HepG2 (cell line): ENCODE data around the gene PDIA4. TPM values are rescaled to one million over a fixed set of nuclear protein-coding genes. Genes with fewer than 3 reads are reported as not detected.

Source experiments
- AHR ChIP-seq: IDR thresholded peaks from 2 replicates; pipeline ENCODE4 v1.6.1; 2018; ENCODE audit warnings: missing genetic modification reagents, missing compliant biosample characterization
- ASH2L ChIP-seq: fragments of 300-600, 200-600 bp; sonication (generic); IDR thresholded peaks from 2 replicates; pipeline ENCODE4 v1.7.0; 2017; ENCODE audit warnings: low read depth, mild to moderate bottlenecking, moderate library complexity, mixed read lengths, low read length; ENCODE audit not compliant: insufficient read length
- FOSL1 ChIP-seq: sonication (generic); formaldehyde crosslinking; IDR thresholded peaks from 2 replicates; pipeline ENCODE4 v1.9.0; 2021; ENCODE audit warnings: missing genetic modification reagents, borderline replicate concordance
- JUNB ChIP-seq: sonication (generic); formaldehyde crosslinking; IDR thresholded peaks from 2 replicates; pipeline ENCODE4 v1.8.0; 2022; ENCODE audit warnings: missing genetic modification reagents, mild to moderate bottlenecking, borderline replicate concordance
- MEIS1 ChIP-seq: sonication (generic); formaldehyde crosslinking; IDR thresholded peaks from 2 replicates; pipeline ENCODE4 v1.9.0; 2021; ENCODE audit warnings: mild to moderate bottlenecking, missing genetic modification reagents, moderate library complexity, borderline replicate concordance
- NCOA5 ChIP-seq: sonication (generic); formaldehyde crosslinking; IDR thresholded peaks from 2 replicates; pipeline ENCODE4 v1.4.0; 2020; ENCODE audit warnings: missing genetic modification reagents
- RCOR2 ChIP-seq: IDR thresholded peaks from 2 replicates; pipeline ENCODE4 v1.6.1; 2016; ENCODE audit warnings: missing biosample characterization, missing genetic modification reagents
- ZFAT ChIP-seq: sonication (generic); formaldehyde crosslinking; conservative IDR thresholded peaks from 2 replicates; pipeline ENCODE4 v1.8.1; 2023; ENCODE audit warnings: missing genetic modification reagents, inconsistent platforms
- ZNF136 ChIP-seq: sonication (generic); formaldehyde crosslinking; IDR thresholded peaks from 2 replicates; pipeline ENCODE4 v1.8.1; 2022; ENCODE audit warnings: low read depth, mild to moderate bottlenecking, moderate library complexity, missing genetic modification reagents
- ZNF263 ChIP-seq: sonication (generic); formaldehyde crosslinking; IDR thresholded peaks from 2 replicates; pipeline ENCODE4 v1.4.0; 2020; ENCODE audit warnings: missing genetic modification reagents
- ZNF431 ChIP-seq: sonication (generic); formaldehyde crosslinking; IDR thresholded peaks from 2 replicates; pipeline ENCODE4 v1.9.0; 2022; ENCODE audit warnings: missing genetic modification reagents, low read depth, mild to moderate bottlenecking, borderline replicate concordance
- ZNF543 ChIP-seq: sonication (generic); formaldehyde crosslinking; IDR thresholded peaks from 2 replicates; pipeline ENCODE4 v1.4.0; 2020; ENCODE audit warnings: mild to moderate bottlenecking, missing genetic modification reagents
- ZNF605 ChIP-seq: sonication (generic); formaldehyde crosslinking; IDR thresholded peaks from 2 replicates; pipeline ENCODE4 v1.8.0; 2022; ENCODE audit warnings: mild to moderate bottlenecking, missing genetic modification reagents
- ZNF674 ChIP-seq: sonication (generic); formaldehyde crosslinking; IDR thresholded peaks from 2 replicates; pipeline ENCODE4 v1.5.0; 2020; ENCODE audit warnings: low read depth, mild to moderate bottlenecking, missing genetic modification reagents
- ZNF678 ChIP-seq: sonication (generic); formaldehyde crosslinking; IDR thresholded peaks from 2 replicates; pipeline ENCODE4 v1.4.0; 2020; ENCODE audit warnings: mild to moderate bottlenecking, missing genetic modification reagents
- polyA plus RNA-seq, 8 experiments: library from polyadenylated mRNA; depleted of rRNA in 3 of 8; stranded (reverse) in 7 of 8; unstranded in 1 of 8; fragments of >200 nt; fragmentation: Illumina TruSeq in 4 of 8; extraction: Trizol in 4 of 8; gene quantifications; 2 replicates each; pipeline versions ENCODE4 v1.2.1 to v1.2.3, GENCODE V29; 2011 to 2016; ENCODE audit warnings: low read depth in 4 of 8, missing spikeins in 1 of 8, mixed read lengths in 1 of 8; ENCODE audit not compliant: insufficient read depth in 1 of 8
- total RNA-seq, 5 experiments: library from RNA; depleted of rRNA; stranded (reverse); fragments of >200 nt; fragmentation: Illumina TruSeq; extraction: Trizol; gene quantifications; 2 replicates each; pipeline ENCODE4 v1.2.3, GENCODE V29; 2016; ENCODE audit warnings: low read depth in 1 of 5
- TF ChIP-seq, protein P1 (sequence below): IDR thresholded peaks from 2 replicates; pipeline ENCODE4 v1.6.1; 2018; ENCODE audit warnings: missing genetic modification reagents
- TF ChIP-seq, protein P2 (sequence below): sonication (generic); formaldehyde crosslinking; IDR thresholded peaks from 2 replicates; pipeline ENCODE4 v1.8.0; 2022; ENCODE audit warnings: mild to moderate bottlenecking, missing genetic modification reagents, borderline replicate concordance
- TF ChIP-seq, protein P3 (sequence below): sonication (generic); formaldehyde crosslinking; IDR thresholded peaks from 2 replicates; pipeline ENCODE4 v1.8.0; 2023; ENCODE audit warnings: mild to moderate bottlenecking, missing genetic modification reagents
- TF ChIP-seq, protein P4 (sequence below): sonication (generic); formaldehyde crosslinking; IDR thresholded peaks from 2 replicates; pipeline ENCODE4 v1.4.0; 2020; ENCODE audit warnings: mild to moderate bottlenecking, missing genetic modification reagents
- TF ChIP-seq, protein P5 (sequence below): sonication (generic); formaldehyde crosslinking; IDR thresholded peaks from 2 replicates; pipeline ENCODE4 v1.4.0; 2020; ENCODE audit warnings: mild to moderate bottlenecking, missing genetic modification reagents
- TF ChIP-seq, protein P6 (sequence below): IDR thresholded peaks from 2 replicates; pipeline ENCODE4 v1.6.1; 2016; ENCODE audit warnings: mild to moderate bottlenecking

PDIA4 gene
- total and polyA plus RNA-seq, 2 of the 13 experiments (the other 11 are each of a cell fraction or from before 2014, with no cell fraction given) = 278 to 402 TPM

DNA sequence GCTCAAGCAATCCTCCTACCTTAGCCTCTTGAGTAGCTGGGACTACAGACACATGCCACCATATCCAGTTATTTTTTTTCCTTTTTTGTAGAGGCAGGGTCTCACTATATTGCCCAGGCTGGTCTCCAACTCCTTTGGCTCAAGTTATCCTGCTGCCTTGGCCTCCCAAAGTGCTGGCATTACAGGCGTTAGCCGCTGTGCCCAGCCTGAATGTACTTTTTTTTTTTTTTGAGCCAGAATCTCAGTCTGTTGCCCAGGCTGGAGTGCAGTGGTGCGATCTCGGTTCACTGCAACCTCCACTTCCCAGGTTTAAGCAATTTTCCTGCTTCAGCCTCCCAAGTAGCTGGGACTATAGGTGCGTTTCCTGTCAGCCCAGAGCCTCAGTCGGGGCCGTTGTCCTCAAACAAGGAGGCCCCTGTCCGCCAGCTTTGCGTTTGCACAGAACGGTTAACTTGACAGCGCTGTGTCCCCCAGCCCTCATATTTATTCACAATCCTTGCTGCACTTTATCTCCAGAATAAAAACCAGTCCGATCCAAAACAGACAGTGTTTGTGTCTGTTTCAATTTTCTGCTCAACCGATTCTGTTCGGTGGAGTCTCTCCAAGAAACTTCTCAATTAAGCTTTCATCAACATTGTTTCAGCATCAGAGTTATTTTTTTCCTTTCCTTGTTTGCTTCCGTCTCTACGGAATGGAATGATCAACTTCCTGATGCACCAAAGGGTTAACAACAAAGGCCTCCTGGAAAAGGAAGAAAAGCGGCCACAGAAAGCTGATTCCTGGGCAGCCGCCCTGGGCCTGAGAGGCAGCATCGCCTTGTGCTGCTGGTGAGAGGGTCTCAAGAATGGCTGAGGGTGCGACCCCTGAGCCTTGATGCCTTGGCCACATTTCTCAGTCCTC, 64.5 kb downstream of the PDIA4 start (continued):
- TF ChIP-seq ZNF543 (CRISPR knock-in tag) = 0 out of 2 replicates have a peak, but pooled peaks have one; percentile 39
- no peak for TF ChIP-seq ZNF431 (CRISPR knock-in tag)
- TF ChIP-seq, protein P1, sequence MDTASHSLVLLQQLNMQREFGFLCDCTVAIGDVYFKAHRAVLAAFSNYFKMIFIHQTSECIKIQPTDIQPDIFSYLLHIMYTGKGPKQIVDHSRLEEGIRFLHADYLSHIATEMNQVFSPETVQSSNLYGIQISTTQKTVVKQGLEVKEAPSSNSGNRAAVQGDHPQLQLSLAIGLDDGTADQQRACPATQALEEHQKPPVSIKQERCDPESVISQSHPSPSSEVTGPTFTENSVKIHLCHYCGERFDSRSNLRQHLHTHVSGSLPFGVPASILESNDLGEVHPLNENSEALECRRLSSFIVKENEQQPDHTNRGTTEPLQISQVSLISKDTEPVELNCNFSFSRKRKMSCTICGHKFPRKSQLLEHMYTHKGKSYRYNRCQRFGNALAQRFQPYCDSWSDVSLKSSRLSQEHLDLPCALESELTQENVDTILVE (CRISPR knock-in tag) = no peak
- TF ChIP-seq, protein P2, sequence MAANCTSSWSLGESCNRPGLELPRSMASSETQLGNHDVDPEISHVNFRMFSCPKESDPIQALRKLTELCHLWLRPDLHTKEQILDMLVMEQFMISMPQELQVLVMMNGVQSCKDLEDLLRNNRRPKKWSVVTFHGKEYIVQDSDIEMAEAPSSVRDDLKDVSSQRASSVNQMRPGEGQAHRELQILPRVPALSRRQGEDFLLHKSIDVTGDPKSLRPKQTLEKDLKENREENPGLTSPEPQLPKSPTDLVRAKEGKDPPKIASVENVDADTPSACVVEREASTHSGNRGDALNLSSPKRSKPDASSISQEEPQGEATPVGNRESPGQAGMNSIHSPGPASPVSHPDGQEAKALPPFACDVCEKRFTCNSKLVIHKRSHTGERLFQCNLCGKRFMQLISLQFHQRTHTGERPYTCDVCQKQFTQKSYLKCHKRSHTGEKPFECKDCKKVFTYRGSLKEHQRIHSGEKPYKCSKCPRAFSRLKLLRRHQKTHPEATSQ (CRISPR knock-in tag) = 0 out of 2 replicates have a peak, but pooled peaks have one; percentile 57
- TF ChIP-seq, protein P3, sequence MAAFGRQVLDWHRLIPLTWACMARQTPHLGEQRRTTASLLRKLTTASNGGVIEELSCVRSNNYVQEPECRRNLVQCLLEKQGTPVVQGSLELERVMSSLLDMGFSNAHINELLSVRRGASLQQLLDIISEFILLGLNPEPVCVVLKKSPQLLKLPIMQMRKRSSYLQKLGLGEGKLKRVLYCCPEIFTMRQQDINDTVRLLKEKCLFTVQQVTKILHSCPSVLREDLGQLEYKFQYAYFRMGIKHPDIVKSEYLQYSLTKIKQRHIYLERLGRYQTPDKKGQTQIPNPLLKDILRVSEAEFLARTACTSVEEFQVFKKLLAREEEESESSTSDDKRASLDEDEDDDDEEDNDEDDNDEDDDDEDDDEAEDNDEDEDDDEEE (CRISPR knock-in tag) = peak; percentile 25; the same call in 1 of the 2 replicates
- TF ChIP-seq, protein P4, sequence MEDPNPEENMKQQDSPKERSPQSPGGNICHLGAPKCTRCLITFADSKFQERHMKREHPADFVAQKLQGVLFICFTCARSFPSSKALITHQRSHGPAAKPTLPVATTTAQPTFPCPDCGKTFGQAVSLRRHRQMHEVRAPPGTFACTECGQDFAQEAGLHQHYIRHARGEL = no peak
- TF ChIP-seq, protein P5, sequence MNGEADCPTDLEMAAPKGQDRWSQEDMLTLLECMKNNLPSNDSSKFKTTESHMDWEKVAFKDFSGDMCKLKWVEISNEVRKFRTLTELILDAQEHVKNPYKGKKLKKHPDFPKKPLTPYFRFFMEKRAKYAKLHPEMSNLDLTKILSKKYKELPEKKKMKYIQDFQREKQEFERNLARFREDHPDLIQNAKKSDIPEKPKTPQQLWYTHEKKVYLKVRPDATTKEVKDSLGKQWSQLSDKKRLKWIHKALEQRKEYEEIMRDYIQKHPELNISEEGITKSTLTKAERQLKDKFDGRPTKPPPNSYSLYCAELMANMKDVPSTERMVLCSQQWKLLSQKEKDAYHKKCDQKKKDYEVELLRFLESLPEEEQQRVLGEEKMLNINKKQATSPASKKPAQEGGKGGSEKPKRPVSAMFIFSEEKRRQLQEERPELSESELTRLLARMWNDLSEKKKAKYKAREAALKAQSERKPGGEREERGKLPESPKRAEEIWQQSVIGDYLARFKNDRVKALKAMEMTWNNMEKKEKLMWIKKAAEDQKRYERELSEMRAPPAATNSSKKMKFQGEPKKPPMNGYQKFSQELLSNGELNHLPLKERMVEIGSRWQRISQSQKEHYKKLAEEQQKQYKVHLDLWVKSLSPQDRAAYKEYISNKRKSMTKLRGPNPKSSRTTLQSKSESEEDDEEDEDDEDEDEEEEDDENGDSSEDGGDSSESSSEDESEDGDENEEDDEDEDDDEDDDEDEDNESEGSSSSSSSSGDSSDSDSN = peak; percentile 54; the same call in 1 of the 2 replicates
- no peak for TF ChIP-seq ZNF263 (CRISPR knock-in tag)
- peak; percentile 67; the same call in 1 of the 2 replicates for TF ChIP-seq MEIS1 (CRISPR knock-in tag)
- TF ChIP-seq JUNB (CRISPR knock-in tag) = no peak
- no peak for TF ChIP-seq ZFAT (CRISPR knock-in tag)
- no peak for TF ChIP-seq NCOA5 (CRISPR knock-in tag)
- peak; percentile 13 for TF ChIP-seq ASH2L
- no peak for TF ChIP-seq ZNF678 (CRISPR knock-in tag)
- TF ChIP-seq, protein P6, sequence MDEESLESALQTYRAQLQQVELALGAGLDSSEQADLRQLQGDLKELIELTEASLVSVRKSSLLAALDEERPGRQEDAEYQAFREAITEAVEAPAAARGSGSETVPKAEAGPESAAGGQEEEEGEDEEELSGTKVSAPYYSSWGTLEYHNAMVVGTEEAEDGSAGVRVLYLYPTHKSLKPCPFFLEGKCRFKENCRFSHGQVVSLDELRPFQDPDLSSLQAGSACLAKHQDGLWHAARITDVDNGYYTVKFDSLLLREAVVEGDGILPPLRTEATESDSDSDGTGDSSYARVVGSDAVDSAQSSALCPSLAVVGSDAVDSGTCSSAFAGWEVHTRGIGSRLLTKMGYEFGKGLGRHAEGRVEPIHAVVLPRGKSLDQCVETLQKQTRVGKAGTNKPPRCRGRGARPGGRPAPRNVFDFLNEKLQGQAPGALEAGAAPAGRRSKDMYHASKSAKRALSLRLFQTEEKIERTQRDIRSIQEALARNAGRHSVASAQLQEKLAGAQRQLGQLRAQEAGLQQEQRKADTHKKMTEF (CRISPR knock-in tag) = peak; percentile 6; the same call in 1 of the 2 replicates
- TF ChIP-seq FOSL1 = no peak
- TF ChIP-seq AHR (CRISPR knock-in tag) = no peak
- TF ChIP-seq ZNF674 = no peak
- TF ChIP-seq ZNF605 (CRISPR knock-in tag) = 0 out of 2 replicates have a peak, but pooled peaks have one; percentile 25
- peak; percentile 33; the same call in 1 of the 2 replicates for TF ChIP-seq RCOR2 (CRISPR knock-in tag)
- TF ChIP-seq ZNF136 (CRISPR knock-in tag) = no peak
